Measurements from ENCODE around the gene C5orf52. TPM values are rescaled to one million over a fixed set of nuclear protein-coding genes. Genes with fewer than 3 reads are reported as not detected.
"Not testable (repeated sequence)": the region's sequence is repeated elsewhere in the genome, so short reads cannot be mapped to it uniquely, and the experiment has no call there.

C5orf52 gene
- total RNA-seq, 6 experiments from 2014 or later: not detected

- TF ChIP-seq CTCF (IDR thresholded peaks at IDR 0.05): peak; percentile 80
- Mint-ChIP-seq H3K27me3 (ENCODE audit: insufficient read depth) (no peaks in the 10 kb centered on the region), H3K27ac (peak overlapping the region; percentile 68)
Measured at GRCh38 chr5:157718519-157718918, 47.2 kb downstream of the C5orf52 start.

GRCh38 chr5:157719245-157719644 lies 47.9 kb downstream of the C5orf52 start:
- H3K9me3 Mint-ChIP-seq: no peaks in the 10 kb centered on the region
- no peaks in the 10 kb centered on the region for H3K27me3 Mint-ChIP-seq (ENCODE audit: insufficient read depth)
- TF ChIP-seq CTCF (IDR thresholded peaks at IDR 0.05): no peak
- no peak for DNase-seq
- no peak overlapping the region for H3K27ac Mint-ChIP-seq
- no peak overlapping the region for H3K4me3 Mint-ChIP-seq
- peaks cover 34% of the 10 kb centered on the region for H3K4me1 Mint-ChIP-seq (ENCODE audit: low read depth)
- peaks cover 10% of the 10 kb centered on the region; the same call in 1 of the 2 replicates for H3K36me3 Mint-ChIP-seq (ENCODE audit: low read depth)

More at GRCh38 chr5:157718519-157718918, 47.2 kb downstream of the C5orf52 start:
- H3K36me3 Mint-ChIP-seq (ENCODE audit: low read depth): peaks cover 10% of the 10 kb centered on the region; the same call in 1 of the 2 replicates
- DNase-seq: peak; percentile 73
- H3K9me3 Mint-ChIP-seq: no peaks in the 10 kb centered on the region
- H3K4me1 Mint-ChIP-seq (ENCODE audit: low read depth): peaks cover 41% of the 10 kb centered on the region
- peak overlapping the region; percentile 61 for H3K4me3 Mint-ChIP-seq

- Mint-ChIP-seq H3K27ac (no peak overlapping the region), H3K9me3 (no peaks in the 10 kb centered on the region), H3K4me1 (ENCODE audit: low read depth) (peaks cover 25% of the 10 kb centered on the region), H3K4me3 (no peak overlapping the region), H3K36me3 (ENCODE audit: low read depth) (peaks cover 18% of the 10 kb centered on the region; the same call in 1 of the 2 replicates), H3K27me3 (ENCODE audit: insufficient read depth) (no peaks in the 10 kb centered on the region)
- no peak for TF ChIP-seq CTCF (IDR thresholded peaks at IDR 0.05)
- DNase-seq: no peak
Measured at GRCh38 chr5:157721159-157721558, 49.8 kb downstream of the C5orf52 start.

- not testable (repeated sequence) for DNase-seq; H3K27me3 Mint-ChIP-seq (ENCODE audit: insufficient read depth); H3K4me1 Mint-ChIP-seq (ENCODE audit: low read depth); H3K27ac Mint-ChIP-seq; H3K9me3 Mint-ChIP-seq; H3K4me3 Mint-ChIP-seq
- peaks cover 18% of the 10 kb centered on the region; the same call in 1 of the 2 replicates for H3K36me3 Mint-ChIP-seq (ENCODE audit: low read depth)
Measured at GRCh38 chr5:157722895-157723294, 51.6 kb downstream of the C5orf52 start.

GRCh38 chr5:157726607-157727006 lies 55.3 kb downstream of the C5orf52 start:
- H3K36me3 Mint-ChIP-seq (ENCODE audit: low read depth): peaks cover 18% of the 10 kb centered on the region; the same call in 1 of the 2 replicates
- H3K9me3 Mint-ChIP-seq; DNase-seq; H3K27me3 Mint-ChIP-seq (ENCODE audit: insufficient read depth); H3K4me3 Mint-ChIP-seq; H3K4me1 Mint-ChIP-seq (ENCODE audit: low read depth); H3K27ac Mint-ChIP-seq: not testable (repeated sequence)

- not testable (repeated sequence) for H3K27ac Mint-ChIP-seq; H3K4me3 Mint-ChIP-seq; H3K27me3 Mint-ChIP-seq (ENCODE audit: insufficient read depth); DNase-seq; H3K9me3 Mint-ChIP-seq
- peaks cover 16% of the 10 kb centered on the region; the same call in 1 of the 2 replicates for H3K36me3 Mint-ChIP-seq (ENCODE audit: low read depth)
- H3K4me1 Mint-ChIP-seq (ENCODE audit: low read depth): peaks cover 22% of the 10 kb centered on the region
Measured at GRCh38 chr5:157727858-157728257, 56.5 kb downstream of the C5orf52 start.

Other genes with a start within 250 kb of the C5orf52 start
- gene NIPAL4, start 211.3 kb upstream of the C5orf52 start, total RNA-seq (2021; fragmentation: NEBNext Ultra II Directional; extraction: Animal tissue kit (Norgen Biotek cat#: 25700)): under 1 TPM; 0.14 to 0.38 (median 0.22) TPM
- 100 to 1,000 TPM in 2 of 6 experiments, 10 to 100 TPM in 4; 75.4 to 152 (median 83.2) TPM for gene ADAM19, start 95.8 kb upstream of the C5orf52 start, total RNA-seq (2021; fragmentation: NEBNext Ultra II Directional; extraction: Animal tissue kit (Norgen Biotek cat#: 25700))
- under 1 TPM in 4 of 6 experiments, not detected in 2; 0.09 to 0.19 (median 0.12) TPM for gene SOX30, start 19.1 kb upstream of the C5orf52 start, total RNA-seq (2021; fragmentation: NEBNext Ultra II Directional; extraction: Animal tissue kit (Norgen Biotek cat#: 25700))
- 10 to 100 TPM; 13.2 to 16.1 (median 13.5) TPM for gene THG1L, start 59.9 kb downstream of the C5orf52 start, total RNA-seq (2021; fragmentation: NEBNext Ultra II Directional; extraction: Animal tissue kit (Norgen Biotek cat#: 25700))
- 1 to 10 TPM; 2.0 to 2.9 (median 2.2) TPM for gene LSM11, start 72.2 kb downstream of the C5orf52 start, total RNA-seq (2021; fragmentation: NEBNext Ultra II Directional; extraction: Animal tissue kit (Norgen Biotek cat#: 25700))
- gene CLINT1, start 187.6 kb downstream of the C5orf52 start, total RNA-seq (2021; fragmentation: NEBNext Ultra II Directional; extraction: Animal tissue kit (Norgen Biotek cat#: 25700)): 10 to 100 TPM; 80.7 to 90.3 (median 85.5) TPM

Measured in HFFc6 (cell line).